ENCODE results near the gene SPNS3. TPM values are rescaled to one million over a fixed set of nuclear protein-coding genes. Genes with fewer than 3 reads are reported as not detected.

The SPNS3 gene
- total RNA-seq, 3 donors from 2014 or later (not counting 1 experiment from before 2014, with no cell fraction given): 1.2 to 2.1 (median 1.9) TPM

GRCh38 chr17:4535667-4536258 lies 102.0 kb downstream of the SPNS3 start:
- Histone ChIP-seq H3K9me3 (ENCODE audit: control insufficient read depth, insufficient read depth, low read length) (no peaks in the 10 kb centered on the region), H3K27ac (ENCODE audit: low read length) (no peak overlapping the region), H3K4me3 (ENCODE audit: low read length) (no peak overlapping the region), H3K27me3 (ENCODE audit: control insufficient read depth, insufficient read depth, low read length) (no peaks in the 10 kb centered on the region), H3K4me1 (ENCODE audit: control insufficient read depth, insufficient read depth, low read length) (peaks cover 8% of the 10 kb centered on the region), H3K36me3 (ENCODE audit: control insufficient read depth, insufficient read depth, low read length) (peaks cover 19% of the 10 kb centered on the region)
- DNase-seq (no peak), ATAC-seq (no peak)
- peaks cover 0 to 10% of the 10 kb centered on the region in 2 donors for H3K4me1 Mint-ChIP-seq
- WGBS (ENCODE audit: insufficient coverage): 88% methylated on average over 19 of the region's 19 CpGs
- no peak overlapping the region for H3K4me3 Mint-ChIP-seq
- H3K36me3 Mint-ChIP-seq: no peaks in the 10 kb centered on the region
- intact Hi-C loops (cut with micrococcal nuclease): no loop called here
- H3K27ac Mint-ChIP-seq: no peak overlapping the region
- TF ChIP-seq CTCF (IDR thresholded peaks at IDR 0.05): no peak
- peaks cover 0 to 10% of the 10 kb centered on the region in 2 donors for H3K27me3 Mint-ChIP-seq (ENCODE audit: low read depth in 2 of 2)
- H3K9me3 Mint-ChIP-seq: no peaks in the 10 kb centered on the region

GRCh38 chr17:4536259-4536741 lies 102.6 kb downstream of the SPNS3 start:
- peaks cover 0 to 10% of the 10 kb centered on the region in 2 donors for H3K27me3 Mint-ChIP-seq (ENCODE audit: low read depth in 2 of 2)
- Histone ChIP-seq H3K9me3 (ENCODE audit: control insufficient read depth, insufficient read depth, low read length) (no peaks in the 10 kb centered on the region), H3K27me3 (ENCODE audit: control insufficient read depth, insufficient read depth, low read length) (no peaks in the 10 kb centered on the region), H3K36me3 (ENCODE audit: control insufficient read depth, insufficient read depth, low read length) (peaks cover 23% of the 10 kb centered on the region), H3K4me1 (ENCODE audit: control insufficient read depth, insufficient read depth, low read length) (peaks cover 8% of the 10 kb centered on the region), H3K27ac (ENCODE audit: low read length) (no peak overlapping the region), H3K4me3 (ENCODE audit: low read length) (no peak overlapping the region)
- no peak overlapping the region for H3K27ac Mint-ChIP-seq
- no peak for TF ChIP-seq CTCF (IDR thresholded peaks at IDR 0.05)
- no peaks in the 10 kb centered on the region for H3K36me3 Mint-ChIP-seq
- intact Hi-C loops (cut with micrococcal nuclease): no loop called here
- ATAC-seq (no peak), DNase-seq (no peak)
- no peaks in the 10 kb centered on the region for H3K9me3 Mint-ChIP-seq
- WGBS (ENCODE audit: insufficient coverage): 79% methylated on average over 19 of the region's 19 CpGs
- H3K4me3 Mint-ChIP-seq: no peak overlapping the region
- H3K4me1 Mint-ChIP-seq: peaks cover 0 to 10% of the 10 kb centered on the region in 2 donors

- Histone ChIP-seq H3K27ac (ENCODE audit: low read length) (no peak overlapping the region), H3K36me3 (ENCODE audit: control insufficient read depth, insufficient read depth, low read length) (peaks cover 28% of the 10 kb centered on the region), H3K4me1 (ENCODE audit: control insufficient read depth, insufficient read depth, low read length) (peaks cover 8% of the 10 kb centered on the region), H3K27me3 (ENCODE audit: control insufficient read depth, insufficient read depth, low read length) (no peaks in the 10 kb centered on the region), H3K9me3 (ENCODE audit: control insufficient read depth, insufficient read depth, low read length) (no peaks in the 10 kb centered on the region), H3K4me3 (ENCODE audit: low read length) (no peak overlapping the region)
- Mint-ChIP-seq H3K27ac (no peak overlapping the region), H3K4me3 (no peak overlapping the region), H3K9me3 (no peaks in the 10 kb centered on the region), H3K27me3 (ENCODE audit: low read depth in 2 of 2) (peaks cover 0 to 10% of the 10 kb centered on the region in 2 donors), H3K4me1 (peaks cover 0 to 10% of the 10 kb centered on the region in 2 donors), H3K36me3 (no peaks in the 10 kb centered on the region)
- intact Hi-C loops (cut with micrococcal nuclease): no loop called here
- no peak for ATAC-seq
- no peak for TF ChIP-seq CTCF (IDR thresholded peaks at IDR 0.05)
- WGBS (ENCODE audit: insufficient coverage): 74% methylated on average over 18 of the region's 18 CpGs
- no peak for DNase-seq
These were observed 103.1 kb downstream of the SPNS3 start for GRCh38 chr17:4536742-4537411.

Other genes with a start within 250 kb of the SPNS3 start
- gene ANKFY1, start 170.0 kb upstream of the SPNS3 start, total RNA-seq: 10 to 100 TPM; 58.4 to 72.4 (median 68.8) TPM
- gene UBE2G1, start 67.3 kb upstream of the SPNS3 start, total RNA-seq: 10 to 100 TPM; 58.2 to 76.4 (median 64.7) TPM
- gene SPNS2, start 64.9 kb downstream of the SPNS3 start, total RNA-seq: under 1 TPM; 0.28 to 0.93 (median 0.43) TPM
- 10 to 100 TPM; 50.5 to 58.1 (median 52.7) TPM for gene MYBBP1A, start 121.4 kb downstream of the SPNS3 start, total RNA-seq
- not detected for gene GGT6, start 126.6 kb downstream of the SPNS3 start, total RNA-seq
- gene SMTNL2, start 150.6 kb downstream of the SPNS3 start, total RNA-seq: not detected
- gene ALOX15, start 207.7 kb downstream of the SPNS3 start, total RNA-seq: not detected

Measured in natural killer cell (primary cell).